HPDE6-E6E7 (cell line): Measurements from ENCODE around the gene GUCA2A.

ENCODE experiments used
- DNase-seq: peaks from one replicate; pipeline ENCODE4 v3.0.0; 2011; ENCODE audit warnings: missing footprints; ENCODE audit errors: extremely low spot score

Gene GUCA2A

DNA sequence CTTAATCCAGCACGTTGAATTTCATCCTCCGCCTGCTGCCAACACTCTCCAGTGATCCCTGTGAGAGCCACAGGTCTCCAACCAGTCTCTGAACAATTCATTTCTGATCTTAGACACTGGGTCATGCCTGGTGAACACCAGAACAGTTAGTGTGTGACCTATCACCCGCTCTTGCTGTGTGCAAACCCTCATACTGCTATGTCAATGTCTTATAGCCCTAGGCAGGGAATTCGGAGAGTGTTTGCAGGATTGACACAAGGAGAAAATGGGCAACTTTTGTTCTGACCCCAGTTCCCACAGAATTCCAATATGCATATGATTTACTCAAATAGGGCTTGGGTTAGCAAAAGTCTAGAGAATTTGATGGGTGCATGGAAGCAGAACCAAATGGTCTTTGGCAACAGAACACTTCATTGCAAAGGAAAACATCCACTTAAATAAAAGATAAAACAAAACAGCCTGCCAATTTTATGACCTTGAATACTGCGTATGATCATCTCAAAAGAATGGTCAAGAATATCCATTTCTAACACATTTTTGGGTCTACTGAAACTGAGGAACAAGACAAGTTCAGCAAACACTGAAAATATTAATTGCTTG is 34.4 kb downstream of the GUCA2A start:
- no peak for DNase-seq

DNA sequence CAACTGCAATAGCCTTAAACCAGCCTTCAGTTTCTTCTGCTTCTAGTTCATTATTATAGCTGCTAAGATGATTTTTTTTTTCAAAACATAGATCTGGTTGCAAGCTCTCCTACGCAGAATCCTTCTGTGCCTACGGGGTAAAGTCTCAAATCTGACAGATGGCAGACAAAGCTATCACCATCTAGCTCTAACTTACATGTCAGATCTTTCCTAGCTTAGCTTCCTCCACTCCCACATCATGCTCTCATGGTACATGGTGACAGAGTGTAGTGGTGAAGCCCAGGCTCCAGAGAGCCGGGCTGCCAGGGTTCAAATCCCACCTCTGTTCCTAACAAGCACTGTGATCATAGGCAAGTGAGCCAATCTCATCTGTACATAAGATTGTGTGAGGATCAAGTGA is 35.6 kb downstream of the GUCA2A start:
- DNase-seq, result no peak

DNA sequence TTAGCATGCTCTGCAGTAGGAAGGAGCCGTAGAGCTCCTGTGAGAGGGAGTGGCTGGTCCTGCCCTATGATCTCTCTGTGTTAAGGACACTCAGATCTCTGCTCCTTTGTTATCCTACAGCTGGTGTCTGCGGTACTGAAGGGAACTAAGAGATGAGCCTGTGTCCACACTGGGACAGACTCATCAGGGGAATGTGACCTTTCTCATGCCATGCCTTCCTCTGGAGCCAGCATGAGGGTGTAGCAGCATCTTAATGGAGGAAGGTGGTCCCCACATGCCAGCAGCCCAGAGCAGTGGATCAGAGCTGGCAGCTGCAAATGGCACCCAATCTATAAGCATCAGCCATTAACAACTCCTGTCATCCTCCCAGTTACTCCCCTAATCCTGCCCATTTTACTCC is 36.0 kb downstream of the GUCA2A start:
- DNase-seq, result no peak

- DNase-seq, result no peak
Observed at GRCh38 chr1:42127767-42128166, 36.8 kb downstream of the GUCA2A start.

DNA sequence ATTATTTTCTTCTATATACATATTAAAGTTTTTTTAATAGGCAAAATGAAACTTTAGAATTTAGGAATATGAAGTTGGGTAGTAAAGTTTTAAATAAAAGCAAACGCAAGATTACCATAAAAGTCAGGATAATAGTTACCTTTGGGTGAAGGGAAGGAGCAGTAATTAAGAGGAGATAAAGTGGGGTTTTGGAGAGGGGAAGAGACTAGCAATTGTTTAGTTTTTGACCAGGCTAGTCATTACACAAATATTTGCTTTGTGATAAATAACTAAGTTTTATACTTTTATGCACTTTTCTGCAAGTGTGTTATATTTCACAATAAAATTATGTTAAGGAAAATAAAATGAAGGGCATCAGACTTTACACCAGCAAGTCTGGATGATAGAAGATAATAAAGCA is 39.0 kb downstream of the GUCA2A start:
- no peak for DNase-seq

DNA sequence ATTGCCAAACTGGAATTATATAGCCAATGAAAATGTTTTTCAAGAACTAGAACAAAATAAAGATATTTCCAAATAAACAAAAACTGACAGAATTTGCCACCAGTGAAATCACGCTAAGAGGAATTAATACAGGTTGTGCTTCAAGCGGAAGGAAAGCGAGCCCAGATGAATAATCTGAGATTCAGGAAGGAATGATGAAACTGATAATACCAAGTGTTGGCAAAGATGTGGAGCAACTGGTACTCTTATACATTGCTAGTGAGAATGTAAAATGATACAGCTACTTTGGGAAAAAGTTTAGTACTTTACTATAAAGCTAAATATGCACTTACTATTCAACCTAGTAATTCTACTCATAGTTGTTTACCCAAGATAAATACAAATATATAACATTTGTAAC is 42.1 kb downstream of the GUCA2A start:
- no peak for DNase-seq

- DNase-seq, result no peak
Observed at GRCh38 chr1:42118125-42118524, 46.4 kb downstream of the GUCA2A start.

- DNase-seq, result no peak
Observed at GRCh38 chr1:42117214-42117613, 47.3 kb downstream of the GUCA2A start.

DNA sequence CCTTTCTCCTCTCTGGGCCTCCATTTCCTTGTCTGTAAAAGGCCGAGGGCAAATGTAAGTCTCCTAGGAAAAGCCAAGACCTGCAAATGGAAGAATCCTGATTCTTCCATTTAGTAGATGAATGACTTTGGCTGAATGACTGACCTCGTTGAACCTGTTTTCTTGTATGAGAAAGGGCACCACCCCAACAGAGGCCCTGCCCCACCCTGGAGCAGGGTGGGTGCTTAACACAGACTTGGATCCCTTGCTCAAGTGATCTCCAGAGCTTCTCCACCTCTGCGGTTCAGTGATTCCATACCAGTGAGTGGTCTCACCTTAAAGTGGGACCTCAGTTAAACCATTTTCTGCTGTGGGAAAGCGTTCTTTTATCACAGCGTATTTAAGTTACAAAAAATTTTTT is 50.3 kb downstream of the GUCA2A start:
- DNase-seq, result no peak
